HCT116 (cell line): Measurements from ENCODE around the gene ULBP1. TPM values are rescaled to one million over a fixed set of nuclear protein-coding genes. Genes with fewer than 3 reads are reported as not detected.

Experiments used
- ATAC-seq: fragments of 200-7000 bp; cut with Tn5 transposase; 2 replicates; pipeline ENCODE4 v1.9.1; 2020; ENCODE audit warnings: mild to moderate bottlenecking, moderate library complexity
- BruUV-seq: library from RNA; stranded (reverse); fragments of 400-500 nt; replicated peaks from 2 replicates; lab custom pipeline; 2021; lab: Mats Ljungman, UMichigan
- CTCF ChIA-PET: fragments of 300-600 bp; sonication (Branson Sonifier 250); formaldehyde crosslinking; loops from one replicate; lab custom pipeline; 2021; ENCODE audit warnings: antibody characterized with exemption; lab: Charles Lee
- POLR2A ChIA-PET: fragments of 300-600, 350-600 bp; sonication (Branson Sonifier 250); formaldehyde crosslinking; loops from one replicate; lab custom pipeline; 2021; ENCODE audit warnings: antibody characterized with exemption; lab: Charles Lee
- RAD21 ChIA-PET, 2 experiments: fragments of 300-600 bp; sonication (Branson Sonifier 250); formaldehyde crosslinking; loops; one replicate each; lab custom pipeline; 2023; ENCODE audit warnings: low total read pairs in 2 of 2; ENCODE audit not compliant: uncharacterized antibody in 2 of 2, unreplicated experiment in 2 of 2, low non-redundant PET in 1 of 2; lab: Charles Lee
- DNase-seq: peaks from one replicate; pipeline ENCODE4 v3.0.0-alpha.2; 2010; ENCODE audit warnings: low read depth, low spot score
- H2AFZ ChIP-seq: fragments of 200-600 bp; shearing (Covaris generic), sonication (generic); 2 replicates; pipeline ENCODE4 v1.6.1; 2017; ENCODE audit warnings: low read depth, mixed run types, mixed read lengths, antibody characterized with exemption, low read length; ENCODE audit not compliant: poor library complexity, severe bottlenecking
- H3K27ac ChIP-seq: 2 replicates; pipeline ENCODE4 v1.5.1; 2012; ENCODE audit warnings: low read depth, low read length
- H3K27me3 ChIP-seq: fragments of 200-600 bp; sonication (generic); 2 replicates; pipeline ENCODE4 v1.6.1; 2016; ENCODE audit warnings: mixed run types, low read length, mixed read lengths; ENCODE audit not compliant: insufficient read depth
- H3K36me3 ChIP-seq, 2 experiments: fragments of 200-500 bp in 1 of 2; fragments of 200-600 bp in 1 of 2; sonication (Bioruptor generic) in 1 of 2; sonication (generic) in 1 of 2; 2 replicates each; pipeline versions ENCODE4 v1.5.1 to v1.6.1; 2014 to 2016; ENCODE audit warnings: low read length in 2 of 2, inconsistent platforms in 1 of 2, mixed read lengths in 1 of 2, mixed run types in 1 of 2; ENCODE audit not compliant: insufficient read depth in 2 of 2, control insufficient read depth in 1 of 2
- H3K4me1 ChIP-seq, 2 experiments: fragments of 200-600 bp in 1 of 2; sonication (generic) in 1 of 2; 2 replicates each; pipeline versions ENCODE4 v1.5.1 to v1.6.1; 2012 to 2017; ENCODE audit warnings: low read length in 2 of 2, inconsistent platforms in 1 of 2, mild to moderate bottlenecking in 1 of 2, mixed read lengths in 1 of 2, mixed run types in 1 of 2, moderate library complexity in 1 of 2; ENCODE audit not compliant: insufficient read depth in 2 of 2, control insufficient read depth in 1 of 2
- H3K4me2 ChIP-seq: fragments of 200-600 bp; sonication (generic); 2 replicates; pipeline ENCODE4 v1.6.1; 2017; ENCODE audit warnings: mixed run types, low read length, mixed read lengths
- H3K4me3 ChIP-seq, 2 experiments: fragments of 200-600 bp in 1 of 2; sonication (generic) in 1 of 2; replicated peaks in 1 of 2; 2 replicates each; pipeline ENCODE4 v1.5.1; 2011 to 2016; ENCODE audit warnings: low read length in 2 of 2, control low read depth in 1 of 2, low read depth in 1 of 2, mild to moderate bottlenecking in 1 of 2, mixed read lengths in 1 of 2, mixed run types in 1 of 2
- H3K79me2 ChIP-seq: fragments of 200-600 bp; sonication (generic); 2 replicates; pipeline ENCODE4 v1.6.1; 2017; ENCODE audit warnings: mild to moderate bottlenecking, mixed run types, low read length, moderate library complexity, mixed read lengths; ENCODE audit not compliant: insufficient read depth
- H3K9ac ChIP-seq: fragments of 200-600 bp; sonication (generic); 2 replicates; pipeline ENCODE4 v1.6.1; 2016; ENCODE audit warnings: low read length, mixed read lengths
- H3K9me2 ChIP-seq: fragments of 200-600 bp; sonication (generic), shearing (Covaris generic); 2 replicates; pipeline ENCODE4 v1.6.1; 2017; ENCODE audit warnings: mixed run types, mild to moderate bottlenecking, moderate library complexity; ENCODE audit not compliant: insufficient read depth
- H3K9me3 ChIP-seq, 2 experiments: fragments of 200-500 bp in 1 of 2; fragments of 200-600 bp in 1 of 2; sonication (Bioruptor generic) in 1 of 2; sonication (generic) in 1 of 2; 2 replicates each; pipeline ENCODE4 v1.6.1; 2014 to 2017; ENCODE audit warnings: low read length in 2 of 2, mixed read lengths in 2 of 2, inconsistent platforms in 1 of 2, low read depth in 1 of 2, mild to moderate bottlenecking in 1 of 2, mixed run types in 1 of 2, moderate library complexity in 1 of 2; ENCODE audit not compliant: control insufficient read depth in 1 of 2, insufficient read depth in 1 of 2
- H4K20me1 ChIP-seq: fragments of 200-600 bp; sonication (generic), shearing (Covaris generic); 2 replicates; pipeline ENCODE4 v1.6.1; 2017; ENCODE audit warnings: mixed run types, mild to moderate bottlenecking, moderate library complexity; ENCODE audit not compliant: insufficient read depth
- CBX3 ChIP-seq: IDR thresholded peaks from 2 replicates; pipeline ENCODE4 v1.6.1; 2012; ENCODE audit warnings: low read depth
- CEBPB ChIP-seq: IDR thresholded peaks from 2 replicates; pipeline ENCODE4 v1.6.1; 2012; ENCODE audit warnings: low read depth
- EGR1 ChIP-seq: IDR thresholded peaks from 2 replicates; pipeline ENCODE4 v1.6.1; 2012; ENCODE audit warnings: low read depth
- ELF1 ChIP-seq: IDR thresholded peaks from 2 replicates; pipeline ENCODE4 v1.6.1; 2012; ENCODE audit warnings: low read depth, borderline replicate concordance
- EZH2 ChIP-seq: fragments of 200-600 bp; sonication (generic); IDR thresholded peaks from 2 replicates; pipeline ENCODE4 v1.6.1; 2017; ENCODE audit warnings: antibody characterized with exemption, mixed run types
- EZH2phosphoT487 ChIP-seq: fragments of 200-600 bp; IDR thresholded peaks from 2 replicates; pipeline ENCODE4 v1.6.1; 2018; ENCODE audit warnings: antibody characterized with exemption, borderline replicate concordance
- FOSL1 ChIP-seq: IDR thresholded peaks from 2 replicates; pipeline ENCODE4 v1.6.1; 2012; ENCODE audit warnings: low read depth
- POLR2A ChIP-seq: IDR thresholded peaks from 2 replicates; pipeline ENCODE4 v1.7.0; 2011; ENCODE audit warnings: borderline replicate concordance; ENCODE audit not compliant: insufficient read depth, insufficient read length; ENCODE audit errors: extremely low read depth
- POLR2AphosphoS5 ChIP-seq: IDR thresholded peaks from 2 replicates; pipeline ENCODE4 v1.6.1; 2011; ENCODE audit warnings: mild to moderate bottlenecking, low read depth, low read length, moderate library complexity
- RAD21 ChIP-seq: IDR thresholded peaks from 2 replicates; pipeline ENCODE4 v1.6.1; 2012; ENCODE audit warnings: low read depth, mild to moderate bottlenecking
- SP1 ChIP-seq: IDR thresholded peaks from 2 replicates; pipeline ENCODE4 v1.6.1; 2012; ENCODE audit warnings: low read depth
- SRF ChIP-seq: IDR thresholded peaks from 2 replicates; pipeline ENCODE4 v1.6.1; 2012; ENCODE audit warnings: low read depth
- TCF7L2 ChIP-seq: IDR thresholded peaks from 2 replicates; pipeline ENCODE4 v1.7.0; 2011; ENCODE audit warnings: borderline replicate concordance, inconsistent platforms; ENCODE audit not compliant: insufficient read depth, insufficient read length; ENCODE audit errors: extremely low read depth
- intact Hi-C: fragments of 100-400 bp; cut with micrococcal nuclease; formaldehyde crosslinking; loops from 2 replicates; pipeline ENCODE4 v1.10.0; 2022
- total RNA-seq: library from RNA; stranded (reverse); gene quantifications from one replicate; pipeline ENCODE4 v1.2.1, GENCODE V29; 2021; ENCODE audit not compliant: unreplicated experiment
- TF ChIP-seq, protein P1 (sequence below): IDR thresholded peaks from 2 replicates; pipeline ENCODE4 v1.6.1; 2012
- TF ChIP-seq, protein P2 (sequence below): IDR thresholded peaks from 2 replicates; pipeline ENCODE4 v1.6.1; 2012
- TF ChIP-seq, protein P3 (sequence below), 3 experiments: fragments of 200-600 bp in 1 of 3; sonication (generic) in 1 of 3; IDR thresholded peaks in 2 of 3; conservative IDR thresholded peaks in 1 of 3; 2 replicates each; pipeline ENCODE4 v1.5.1; 2012 to 2017; ENCODE audit warnings: low read depth in 2 of 3, low read length in 2 of 3, antibody characterized with exemption in 1 of 3, borderline replicate concordance in 1 of 3, control low read depth in 1 of 3, mild to moderate bottlenecking in 1 of 3, mixed read lengths in 1 of 3, mixed run types in 1 of 3, moderate library complexity in 1 of 3; ENCODE audit not compliant: insufficient read depth in 1 of 3
- TF ChIP-seq, protein P4 (sequence below): IDR thresholded peaks from 2 replicates; pipeline ENCODE4 v1.6.1; 2011; ENCODE audit warnings: mild to moderate bottlenecking, low read length, moderate library complexity; ENCODE audit not compliant: insufficient replicate concordance; ENCODE audit errors: extremely low read depth

The ULBP1 gene
- total RNA-seq, 1 experiment from 2014 or later, result 12.4 TPM

DNA sequence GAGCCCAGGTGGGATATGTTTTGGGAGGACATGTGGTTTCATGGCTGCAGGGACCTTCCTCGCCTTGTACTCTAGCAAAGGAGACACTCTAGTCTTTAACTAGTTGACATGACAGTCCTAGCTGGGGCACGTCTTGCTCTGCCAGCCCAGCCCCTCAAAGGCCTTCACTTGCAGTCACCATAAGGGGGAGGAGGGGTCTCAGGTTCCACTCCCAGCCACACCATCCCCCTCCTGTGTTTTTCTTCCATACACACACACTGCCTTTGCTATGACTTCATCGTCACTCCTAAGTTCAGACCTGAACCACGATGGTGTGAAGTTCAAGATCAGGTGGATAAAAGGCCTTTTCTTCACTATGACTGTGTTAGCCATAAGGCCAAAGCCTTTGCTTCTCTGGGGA, 13.5 kb downstream of the ULBP1 start:
- intact Hi-C loops, result no loop called here
- ATAC-seq, result no peak
- BruUV-seq, result no TSS peak
- H2AFZ ChIP-seq, result no peak overlapping the region
- no peaks in the 10 kb centered on the region for H3K79me2 ChIP-seq
- H3K27ac ChIP-seq, result no peak overlapping the region
- no peaks in the 10 kb centered on the region for H3K9me2 ChIP-seq
- no peak overlapping the region for H3K4me2 ChIP-seq
- POLR2A ChIA-PET, result no interaction called here
- no peaks in the 10 kb centered on the region for H4K20me1 ChIP-seq
- H3K4me3 ChIP-seq, result no peak overlapping the region
- H3K9ac ChIP-seq, result no peak overlapping the region
- H3K4me1 ChIP-seq, result no peaks in the 10 kb centered on the region
- RAD21 ChIA-PET, result no interaction called here
- no peaks in the 10 kb centered on the region for H3K9me3 ChIP-seq
- 0 out of 2 replicates have a peak, but pooled peaks cover 5% of the 10 kb centered on the region for H3K27me3 ChIP-seq
- CTCF ChIA-PET, result no interaction called here
- TF ChIP-seq, protein P1, sequence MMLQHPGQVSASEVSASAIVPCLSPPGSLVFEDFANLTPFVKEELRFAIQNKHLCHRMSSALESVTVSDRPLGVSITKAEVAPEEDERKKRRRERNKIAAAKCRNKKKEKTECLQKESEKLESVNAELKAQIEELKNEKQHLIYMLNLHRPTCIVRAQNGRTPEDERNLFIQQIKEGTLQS, result no peak
- no peak for TF ChIP-seq TCF7L2
- no peak for TF ChIP-seq ELF1
- no peak for TF ChIP-seq EGR1
- TF ChIP-seq SRF, result no peak
- TF ChIP-seq POLR2A, result no peak
- no peak for TF ChIP-seq POLR2AphosphoS5
- TF ChIP-seq CEBPB, result no peak
- TF ChIP-seq, protein P2, sequence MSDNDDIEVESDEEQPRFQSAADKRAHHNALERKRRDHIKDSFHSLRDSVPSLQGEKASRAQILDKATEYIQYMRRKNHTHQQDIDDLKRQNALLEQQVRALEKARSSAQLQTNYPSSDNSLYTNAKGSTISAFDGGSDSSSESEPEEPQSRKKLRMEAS, result no peak
- no peak for TF ChIP-seq FOSL1
- no peak for TF ChIP-seq EZH2
- no peak for TF ChIP-seq CBX3
- TF ChIP-seq SP1, result no peak
- no peak for TF ChIP-seq EZH2phosphoT487
- TF ChIP-seq, protein P3, sequence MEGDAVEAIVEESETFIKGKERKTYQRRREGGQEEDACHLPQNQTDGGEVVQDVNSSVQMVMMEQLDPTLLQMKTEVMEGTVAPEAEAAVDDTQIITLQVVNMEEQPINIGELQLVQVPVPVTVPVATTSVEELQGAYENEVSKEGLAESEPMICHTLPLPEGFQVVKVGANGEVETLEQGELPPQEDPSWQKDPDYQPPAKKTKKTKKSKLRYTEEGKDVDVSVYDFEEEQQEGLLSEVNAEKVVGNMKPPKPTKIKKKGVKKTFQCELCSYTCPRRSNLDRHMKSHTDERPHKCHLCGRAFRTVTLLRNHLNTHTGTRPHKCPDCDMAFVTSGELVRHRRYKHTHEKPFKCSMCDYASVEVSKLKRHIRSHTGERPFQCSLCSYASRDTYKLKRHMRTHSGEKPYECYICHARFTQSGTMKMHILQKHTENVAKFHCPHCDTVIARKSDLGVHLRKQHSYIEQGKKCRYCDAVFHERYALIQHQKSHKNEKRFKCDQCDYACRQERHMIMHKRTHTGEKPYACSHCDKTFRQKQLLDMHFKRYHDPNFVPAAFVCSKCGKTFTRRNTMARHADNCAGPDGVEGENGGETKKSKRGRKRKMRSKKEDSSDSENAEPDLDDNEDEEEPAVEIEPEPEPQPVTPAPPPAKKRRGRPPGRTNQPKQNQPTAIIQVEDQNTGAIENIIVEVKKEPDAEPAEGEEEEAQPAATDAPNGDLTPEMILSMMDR (IDR thresholded peaks at IDR 0.05 in 2 of 3, conservative IDR thresholded peaks at IDR 0.05 in 1 of 3; ENCODE audit: borderline replicate concordance in 1 of 3, insufficient read depth in 1 of 3, low read depth in 2 of 3, low read length in 2 of 3), result no peak
- TF ChIP-seq, protein P4, sequence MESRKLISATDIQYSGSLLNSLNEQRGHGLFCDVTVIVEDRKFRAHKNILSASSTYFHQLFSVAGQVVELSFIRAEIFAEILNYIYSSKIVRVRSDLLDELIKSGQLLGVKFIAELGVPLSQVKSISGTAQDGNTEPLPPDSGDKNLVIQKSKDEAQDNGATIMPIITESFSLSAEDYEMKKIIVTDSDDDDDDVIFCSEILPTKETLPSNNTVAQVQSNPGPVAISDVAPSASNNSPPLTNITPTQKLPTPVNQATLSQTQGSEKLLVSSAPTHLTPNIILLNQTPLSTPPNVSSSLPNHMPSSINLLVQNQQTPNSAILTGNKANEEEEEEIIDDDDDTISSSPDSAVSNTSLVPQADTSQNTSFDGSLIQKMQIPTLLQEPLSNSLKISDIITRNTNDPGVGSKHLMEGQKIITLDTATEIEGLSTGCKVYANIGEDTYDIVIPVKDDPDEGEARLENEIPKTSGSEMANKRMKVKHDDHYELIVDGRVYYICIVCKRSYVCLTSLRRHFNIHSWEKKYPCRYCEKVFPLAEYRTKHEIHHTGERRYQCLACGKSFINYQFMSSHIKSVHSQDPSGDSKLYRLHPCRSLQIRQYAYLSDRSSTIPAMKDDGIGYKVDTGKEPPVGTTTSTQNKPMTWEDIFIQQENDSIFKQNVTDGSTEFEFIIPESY, result no peak
- TF ChIP-seq RAD21, result no peak
- DNase-seq, result no peak
- H3K36me3 ChIP-seq, result no peaks in the 10 kb centered on the region
